Measurements from ENCODE around the gene MUC22.
"Not testable (repeated sequence)": the region's sequence is repeated elsewhere in the genome, so short reads cannot be mapped to it uniquely, and the experiment has no call there.

Gene MUC22

GRCh38 chr6:31049518-31049917 is 39.2 kb downstream of the MUC22 start:
- peak in 1 of 2 donors; percentile 27 for DNase-seq (ENCODE audit: low read depth in 2 of 2)
- no peak overlapping the region for H3K4me3 ChIP-seq (replicated peaks in 1 of 2; ENCODE audit: low read depth in 2 of 2, low read length in 2 of 2)
- TF ChIP-seq, protein P1, sequence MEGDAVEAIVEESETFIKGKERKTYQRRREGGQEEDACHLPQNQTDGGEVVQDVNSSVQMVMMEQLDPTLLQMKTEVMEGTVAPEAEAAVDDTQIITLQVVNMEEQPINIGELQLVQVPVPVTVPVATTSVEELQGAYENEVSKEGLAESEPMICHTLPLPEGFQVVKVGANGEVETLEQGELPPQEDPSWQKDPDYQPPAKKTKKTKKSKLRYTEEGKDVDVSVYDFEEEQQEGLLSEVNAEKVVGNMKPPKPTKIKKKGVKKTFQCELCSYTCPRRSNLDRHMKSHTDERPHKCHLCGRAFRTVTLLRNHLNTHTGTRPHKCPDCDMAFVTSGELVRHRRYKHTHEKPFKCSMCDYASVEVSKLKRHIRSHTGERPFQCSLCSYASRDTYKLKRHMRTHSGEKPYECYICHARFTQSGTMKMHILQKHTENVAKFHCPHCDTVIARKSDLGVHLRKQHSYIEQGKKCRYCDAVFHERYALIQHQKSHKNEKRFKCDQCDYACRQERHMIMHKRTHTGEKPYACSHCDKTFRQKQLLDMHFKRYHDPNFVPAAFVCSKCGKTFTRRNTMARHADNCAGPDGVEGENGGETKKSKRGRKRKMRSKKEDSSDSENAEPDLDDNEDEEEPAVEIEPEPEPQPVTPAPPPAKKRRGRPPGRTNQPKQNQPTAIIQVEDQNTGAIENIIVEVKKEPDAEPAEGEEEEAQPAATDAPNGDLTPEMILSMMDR (IDR thresholded peaks at IDR 0.05; ENCODE audit: low read depth, low read length) = no peak

DNA sequence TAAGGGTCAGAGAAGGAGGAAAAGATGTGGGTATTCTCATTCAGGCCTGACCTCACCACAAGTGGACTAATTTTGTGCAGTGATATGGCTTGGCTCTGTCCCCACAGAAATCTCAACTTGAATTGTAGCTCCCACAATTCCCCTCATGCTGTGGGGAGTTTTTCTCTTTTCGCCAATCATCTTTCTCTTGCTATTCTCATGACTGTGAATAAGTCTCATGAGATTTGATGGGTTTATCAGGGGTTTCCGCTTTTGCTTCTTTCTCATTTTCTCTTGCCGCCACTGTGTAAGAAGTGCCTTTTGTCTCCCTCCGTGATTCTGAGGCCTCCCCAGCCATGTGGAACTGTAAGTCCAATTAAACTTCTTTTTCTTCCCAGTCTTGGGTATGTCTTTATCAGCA is 42.9 kb downstream of the MUC22 start:
- not testable (repeated sequence) for H3K4me3 ChIP-seq (replicated peaks in 1 of 2; ENCODE audit: low read depth in 2 of 2, low read length in 2 of 2); DNase-seq (ENCODE audit: low read depth in 2 of 2)

- TF ChIP-seq, protein P1 (IDR thresholded peaks at IDR 0.05; ENCODE audit: low read depth, low read length) = no peak
- no peak for DNase-seq (ENCODE audit: low read depth in 2 of 2)
- no peak overlapping the region for H3K4me3 ChIP-seq (replicated peaks in 1 of 2; ENCODE audit: low read depth in 2 of 2, low read length in 2 of 2)
Measured at GRCh38 chr6:31053873-31054272, 43.6 kb downstream of the MUC22 start.

DNA sequence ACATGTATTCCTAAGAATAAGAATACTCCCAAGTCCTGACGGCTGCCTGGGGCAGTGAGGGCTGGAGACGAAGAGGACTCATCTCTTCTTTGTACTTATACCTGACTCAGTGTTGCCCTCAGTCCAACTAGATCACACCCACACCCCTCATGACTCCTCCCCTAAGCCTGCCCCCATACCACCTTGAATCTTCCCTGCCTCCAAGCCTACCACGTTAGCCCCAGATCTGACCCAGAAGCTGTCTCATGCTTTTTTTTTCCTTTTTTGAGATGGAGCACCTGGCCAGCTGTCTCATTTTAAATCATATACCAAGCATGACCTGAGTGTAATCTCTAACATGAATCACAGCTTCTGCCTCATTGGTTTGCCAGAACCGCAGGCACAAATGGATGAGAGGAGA is 45.2 kb downstream of the MUC22 start:
- H3K4me3 ChIP-seq (replicated peaks in 1 of 2; ENCODE audit: low read depth in 2 of 2, low read length in 2 of 2) = no peak overlapping the region
- no peak for DNase-seq (ENCODE audit: low read depth in 2 of 2)
- TF ChIP-seq, protein P1 (IDR thresholded peaks at IDR 0.05; ENCODE audit: low read depth, low read length) = no peak

DNA sequence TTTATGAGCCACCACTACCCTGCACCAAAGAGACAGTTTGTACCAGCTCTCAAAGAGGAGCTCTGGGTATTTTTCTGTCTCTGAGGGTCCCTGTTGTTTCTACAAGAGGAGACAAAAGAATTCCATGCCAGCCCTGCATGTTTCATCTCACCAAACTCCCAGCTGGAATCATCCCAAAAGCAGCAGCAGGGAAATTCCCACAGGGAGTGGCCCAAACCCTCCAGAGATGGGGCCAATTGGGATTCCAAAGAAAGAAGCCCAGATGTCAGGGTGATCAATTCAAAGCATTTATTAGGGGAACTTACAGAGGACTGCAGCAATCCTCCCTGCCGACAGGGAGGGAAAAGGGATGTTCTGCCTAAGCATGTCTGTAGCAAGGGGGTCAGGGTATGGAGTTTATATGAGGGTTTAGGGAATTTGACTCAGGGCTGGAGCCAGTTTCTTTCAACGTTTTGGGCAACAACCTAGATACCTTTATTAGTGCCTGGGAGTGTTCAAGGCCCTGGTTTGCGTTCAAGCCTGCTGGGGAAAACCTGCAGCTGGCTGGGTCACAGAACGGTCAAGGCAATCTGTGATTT is 47.2 kb downstream of the MUC22 start:
- TF ChIP-seq, protein P1 (IDR thresholded peaks at IDR 0.05; ENCODE audit: low read depth, low read length) = no peak
- DNase-seq (ENCODE audit: low read depth in 2 of 2) = peak in 1 of 2 donors; percentile 59
- no peak overlapping the region for H3K4me3 ChIP-seq (replicated peaks in 1 of 2; ENCODE audit: low read depth in 2 of 2, low read length in 2 of 2)

- H3K4me3 ChIP-seq (replicated peaks in 1 of 2; ENCODE audit: low read depth in 2 of 2, low read length in 2 of 2) = no peak overlapping the region
- TF ChIP-seq, protein P1 (IDR thresholded peaks at IDR 0.05; ENCODE audit: low read depth, low read length) = peak; percentile 54
- DNase-seq (ENCODE audit: low read depth in 2 of 2) = peak; percentile 84 to 96
Measured at GRCh38 chr6:31058128-31058894, 48.0 kb downstream of the MUC22 start.

DNA sequence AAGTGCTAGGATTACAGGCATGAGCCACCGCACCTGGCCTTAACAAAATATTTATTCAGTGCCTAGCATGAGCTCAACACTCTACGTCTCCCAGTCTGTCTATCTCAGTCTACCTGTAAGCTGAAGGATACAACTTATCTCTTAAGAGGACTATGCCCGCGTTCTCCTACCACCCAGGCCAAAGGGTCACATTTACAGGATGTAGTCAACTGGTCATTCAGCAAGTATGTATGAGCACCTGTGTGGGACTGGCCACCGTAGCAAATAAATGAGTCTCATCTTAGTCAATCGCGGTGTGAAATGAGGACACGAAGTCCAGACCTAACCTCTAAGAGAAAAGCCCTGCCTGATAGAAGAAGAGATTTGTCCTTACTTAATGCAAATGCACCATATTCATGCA is 49.9 kb downstream of the MUC22 start:
- no peak for DNase-seq (ENCODE audit: low read depth in 2 of 2)
- TF ChIP-seq, protein P1 (IDR thresholded peaks at IDR 0.05; ENCODE audit: low read depth, low read length) = no peak

More for the DNA sequence above, 49.9 kb downstream of the MUC22 start:
- H3K4me3 ChIP-seq (replicated peaks in 1 of 2; ENCODE audit: low read depth in 2 of 2, low read length in 2 of 2) = no peak overlapping the region
